Ishikawa (cell line): Measurements from ENCODE around the gene TMEM79.

Experiments
- CEBPB ChIP-seq: IDR thresholded peaks from 2 replicates; pipeline ENCODE4 v1.6.1; 2012
- CREB1 ChIP-seq: IDR thresholded peaks from 2 replicates; pipeline ENCODE4 v1.6.1; 2012; ENCODE audit warnings: low read depth
- EGR1 ChIP-seq: IDR thresholded peaks from 2 replicates; pipeline ENCODE4 v1.6.1; 2012
- EP300 ChIP-seq: IDR thresholded peaks from 2 replicates; pipeline ENCODE4 v1.6.1; 2012; ENCODE audit warnings: borderline replicate concordance
- FOXM1 ChIP-seq: IDR thresholded peaks from 2 replicates; pipeline ENCODE4 v1.6.1; 2012; ENCODE audit warnings: low read depth, borderline replicate concordance
- MAX ChIP-seq: IDR thresholded peaks from 2 replicates; pipeline ENCODE4 v1.6.1; 2012
- NFIC ChIP-seq: IDR thresholded peaks from 2 replicates; pipeline ENCODE4 v1.6.1; 2012
- RAD21 ChIP-seq: IDR thresholded peaks from 2 replicates; pipeline ENCODE4 v1.6.1; 2012; ENCODE audit warnings: low read depth
- REST ChIP-seq: IDR thresholded peaks from 2 replicates; pipeline ENCODE4 v1.6.1; 2012; ENCODE audit warnings: low read depth, mild to moderate bottlenecking
- TAF1 ChIP-seq: IDR thresholded peaks from 2 replicates; pipeline ENCODE4 v1.6.1; 2012; ENCODE audit warnings: low read depth, mild to moderate bottlenecking
- TCF12 ChIP-seq: IDR thresholded peaks from 2 replicates; pipeline ENCODE4 v1.6.1; 2012; ENCODE audit warnings: low read depth
- TEAD4 ChIP-seq: IDR thresholded peaks from 2 replicates; pipeline ENCODE4 v1.6.1; 2012
- USF1 ChIP-seq: IDR thresholded peaks from 2 replicates; pipeline ENCODE4 v1.6.1; 2012
- YY1 ChIP-seq: IDR thresholded peaks from 2 replicates; pipeline ENCODE4 v1.6.1; 2012; ENCODE audit warnings: low read depth
- ZBTB7A ChIP-seq: IDR thresholded peaks from 2 replicates; pipeline ENCODE4 v1.6.1; 2012; ENCODE audit warnings: low read depth

TMEM79 gene

GRCh38 chr1:156284112-156284511, at the start of gene TMEM79:
TMEM79 (plus strand) TSS chr1:156284325; CDS start chr1:156285227, 902 bp downstream.
- no peak for TF ChIP-seq EP300
- TF ChIP-seq MAX, result no peak
- no peak for TF ChIP-seq REST
- TF ChIP-seq YY1, result no peak
- TF ChIP-seq FOXM1, result no peak
- TF ChIP-seq CREB1, result no peak
- TF ChIP-seq TAF1, result no peak
- TF ChIP-seq NFIC, result no peak
- TF ChIP-seq TCF12, result no peak
- TF ChIP-seq EGR1, result no peak
- no peak for TF ChIP-seq TEAD4
- TF ChIP-seq USF1, result no peak
- TF ChIP-seq ZBTB7A, result no peak
- no peak for TF ChIP-seq RAD21
- TF ChIP-seq CEBPB, result no peak

DNA sequence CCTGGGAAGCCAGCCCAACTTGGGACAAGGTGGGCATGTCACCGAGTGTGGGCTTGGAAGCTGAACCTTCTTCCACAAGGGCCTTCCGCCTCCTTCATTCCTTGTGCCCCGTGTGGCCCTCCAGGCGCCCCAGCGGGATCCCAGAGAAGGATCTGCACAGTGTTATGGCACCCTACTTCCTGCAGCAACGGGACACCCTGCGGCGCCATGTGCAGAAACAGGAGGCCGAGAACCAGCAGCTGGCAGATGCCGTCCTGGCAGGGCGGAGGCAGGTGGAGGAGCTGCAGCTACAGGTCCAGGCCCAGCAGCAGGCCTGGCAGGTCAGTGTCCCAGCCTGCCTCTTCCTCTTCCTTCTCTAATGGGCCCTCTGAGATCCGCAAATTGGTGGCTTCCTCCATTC, 48.0 kb upstream of the TMEM79 start:
- no peak for TF ChIP-seq TEAD4

- TF ChIP-seq TEAD4, result no peak
- no peak for TF ChIP-seq EGR1
- TF ChIP-seq USF1, result no peak
Observed at GRCh38 chr1:156238248-156238647, 45.9 kb upstream of the TMEM79 start.

- TF ChIP-seq TAF1 (no peak), FOXM1 (no peak), EGR1 (no peak), CEBPB (no peak), RAD21 (no peak), TEAD4 (no peak), REST (no peak), TCF12 (no peak), ZBTB7A (no peak), MAX (no peak), NFIC (no peak), EP300 (no peak), CREB1 (no peak), USF1 (no peak), YY1 (no peak)
Observed at GRCh38 chr1:156241311-156241811, 42.8 kb upstream of the TMEM79 start.

- TF ChIP-seq CEBPB (no peak), EGR1 (no peak), FOXM1 (no peak), TEAD4 (no peak), NFIC (no peak), EP300 (no peak), TCF12 (no peak), TAF1 (no peak), MAX (no peak), YY1 (no peak), ZBTB7A (no peak)
Observed at GRCh38 chr1:156241926-156242325, 42.2 kb upstream of the TMEM79 start, which contains the start of gene BGLAP. BGLAP (plus strand) TSS chr1:156242184; CDS start chr1:156242232, 48 bp downstream.

GRCh38 chr1:156242738-156243137, 41.4 kb upstream of the TMEM79 start:
- TF ChIP-seq CEBPB, result no peak
- no peak for TF ChIP-seq EP300
- no peak for TF ChIP-seq TCF12
- no peak for TF ChIP-seq TAF1
- no peak for TF ChIP-seq RAD21
- no peak for TF ChIP-seq ZBTB7A
- no peak for TF ChIP-seq NFIC
- no peak for TF ChIP-seq REST
- no peak for TF ChIP-seq USF1
- no peak for TF ChIP-seq TEAD4
- TF ChIP-seq YY1, result no peak
- TF ChIP-seq FOXM1, result no peak
- TF ChIP-seq EGR1, result no peak
- no peak for TF ChIP-seq CREB1
- no peak for TF ChIP-seq MAX
